ENCODE data around the gene ZNF296.

Gene ZNF296

GRCh38 chr19:45103508-45104319 lies 27.4 kb upstream of the ZNF296 start:
- no peak for DNase-seq (ENCODE audit: low spot score)

- DNase-seq (ENCODE audit: low spot score): no peak
Measured at GRCh38 chr19:45103156-45103507, 26.9 kb upstream of the ZNF296 start.

GRCh38 chr19:45102481-45102880 lies 26.2 kb upstream of the ZNF296 start:
- no peak for DNase-seq (ENCODE audit: low spot score)

GRCh38 chr19:45101806-45102205 lies 25.5 kb upstream of the ZNF296 start:
- no peak for DNase-seq (ENCODE audit: low spot score)

- no peak for DNase-seq (ENCODE audit: low spot score)
Measured at GRCh38 chr19:45100846-45101252, 24.6 kb upstream of the ZNF296 start.

- no peak for DNase-seq (ENCODE audit: low spot score)
Measured at GRCh38 chr19:45100201-45100600, 23.9 kb upstream of the ZNF296 start.

GRCh38 chr19:45099467-45100191 lies 23.4 kb upstream of the ZNF296 start:
- no peak for DNase-seq (ENCODE audit: low spot score)

GRCh38 chr19:45098521-45099466 lies 22.5 kb upstream of the ZNF296 start:
- DNase-seq (ENCODE audit: low spot score): no peak

- no peak for DNase-seq (ENCODE audit: low spot score)
Measured at GRCh38 chr19:45097776-45098520, 21.7 kb upstream of the ZNF296 start.

- no peak for DNase-seq (ENCODE audit: low spot score)
Measured at GRCh38 chr19:45097450-45097775, 21.1 kb upstream of the ZNF296 start.

- no peak for DNase-seq (ENCODE audit: low spot score)
Measured at GRCh38 chr19:45096700-45097099, 20.4 kb upstream of the ZNF296 start.

GRCh38 chr19:45095496-45096413 lies 19.5 kb upstream of the ZNF296 start:
- DNase-seq (ENCODE audit: low spot score): no peak

GRCh38 chr19:45094707-45095106 lies 18.4 kb upstream of the ZNF296 start:
- DNase-seq (ENCODE audit: low spot score): no peak

GRCh38 chr19:45094137-45094536 lies 17.9 kb upstream of the ZNF296 start:
- DNase-seq (ENCODE audit: low spot score): no peak

- DNase-seq (ENCODE audit: low spot score): peak; percentile 96
Measured at GRCh38 chr19:45092747-45093678, 16.7 kb upstream of the ZNF296 start, which contains the start of gene PPP1R37. TSS of gene PPP1R37 (plus strand) at chr19:45093179. CDS start at chr19:45093326, 147 bp downstream.

- DNase-seq (ENCODE audit: low spot score): peak; percentile 98
Measured at GRCh38 chr19:45091031-45091923, 15.0 kb upstream of the ZNF296 start.

- no peak for DNase-seq (ENCODE audit: low spot score)
Measured at GRCh38 chr19:45090606-45091005, 14.3 kb upstream of the ZNF296 start.

GRCh38 chr19:45090034-45090433 lies 13.8 kb upstream of the ZNF296 start:
- DNase-seq (ENCODE audit: low spot score): no peak
